NCI-H748 treated with DMSO at 0.1 percent for 48 hours (cell line): ENCODE measurements around the gene USP35.
"Not testable (repeated sequence)": the region's sequence is repeated elsewhere in the genome, so short reads cannot be mapped to it uniquely, and the experiment has no call there.

Source experiments
- DNase-seq: peaks from one replicate; lab custom pipeline; 2025; lab: John Stamatoyannopoulos, UW

Gene USP35

GRCh38 chr11:78170874-78171549, 17.7 kb upstream of the USP35 start:
- no peak for DNase-seq

DNA sequence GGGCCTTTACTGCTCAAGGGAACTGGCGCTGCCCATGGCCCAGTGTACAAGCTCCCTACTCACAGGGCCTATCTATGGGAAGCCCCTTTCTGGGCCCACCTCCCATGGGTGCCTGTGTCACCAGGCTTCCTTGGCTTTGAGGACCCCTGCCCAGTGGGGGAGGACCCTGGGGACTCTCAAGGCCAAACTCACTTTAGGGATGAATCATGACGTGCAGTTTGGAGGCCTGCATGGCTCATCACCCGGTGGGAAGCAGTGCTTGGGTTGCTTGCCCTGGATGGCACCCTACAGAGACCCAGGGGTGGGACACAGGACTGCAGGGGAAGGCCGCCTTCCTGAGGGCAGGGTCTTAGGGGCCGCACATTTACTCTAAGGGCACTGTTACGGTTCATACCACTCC, 16.8 kb upstream of the USP35 start:
- DNase-seq: no peak

DNA sequence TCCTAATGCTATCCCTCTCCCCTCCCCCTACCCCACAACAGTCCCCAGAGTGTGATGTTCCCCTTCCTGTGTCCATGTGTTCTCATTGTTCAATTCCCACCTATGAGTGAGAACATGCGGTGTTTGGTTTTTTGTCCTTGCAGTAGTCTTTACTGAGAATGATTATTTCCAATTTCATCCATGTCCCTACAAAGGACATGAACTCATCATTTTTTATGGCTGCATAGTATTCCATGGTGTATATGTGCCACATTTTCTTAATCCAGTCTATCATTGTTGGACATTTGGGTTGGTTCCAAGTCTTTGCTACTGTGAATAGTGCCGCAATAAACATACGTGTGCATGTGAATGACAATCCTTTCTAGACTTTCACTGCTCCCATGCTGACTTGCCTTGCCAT, 12.9 kb upstream of the USP35 start:
- not testable (repeated sequence) for DNase-seq

DNA sequence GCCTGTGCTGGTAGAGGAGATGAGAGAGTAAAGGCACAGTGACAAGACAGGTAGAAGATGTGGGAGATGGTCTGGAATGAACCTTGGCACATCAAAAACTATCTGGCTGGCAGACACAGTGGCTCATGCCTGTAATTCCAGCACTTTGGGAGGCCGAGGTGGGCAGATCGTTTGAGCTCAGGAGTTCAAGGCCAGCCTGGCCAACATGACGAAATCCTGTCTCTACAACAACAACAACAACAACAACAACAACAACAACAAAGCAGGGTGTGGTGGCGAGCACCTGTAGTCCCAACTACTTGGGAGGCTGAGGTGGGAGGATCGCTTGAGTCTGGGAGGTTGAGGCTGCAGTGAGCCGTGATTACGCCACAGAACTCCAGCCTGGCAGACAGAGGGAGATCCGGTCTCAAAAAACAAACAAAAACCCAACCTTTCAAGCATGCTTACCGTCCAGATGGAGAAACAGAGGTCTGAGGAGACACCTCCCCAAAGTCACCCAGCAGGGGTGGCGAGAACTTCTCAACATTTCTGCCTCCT, 12.0 kb upstream of the USP35 start:
- no peak for DNase-seq

DNA sequence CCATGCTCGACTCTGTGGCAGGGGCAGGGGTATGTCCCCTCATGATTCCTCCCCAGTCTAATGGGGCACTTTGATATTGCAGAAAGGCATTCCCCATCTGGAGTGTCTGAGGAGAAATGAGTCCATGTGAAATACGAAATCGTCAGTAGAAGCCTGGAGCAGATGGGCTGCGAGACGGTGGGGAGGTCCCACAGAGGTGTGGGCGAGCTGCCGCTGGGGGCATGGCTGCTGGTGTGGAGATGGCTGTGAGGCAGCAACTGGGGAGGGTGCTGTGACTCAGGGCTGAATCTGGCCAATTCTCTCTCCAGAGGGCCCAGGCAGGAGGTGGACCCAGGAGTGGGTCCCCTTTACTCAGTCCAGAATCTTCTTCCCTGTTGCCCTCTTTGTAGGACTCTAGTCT, 11.5 kb upstream of the USP35 start:
- DNase-seq: no peak

GRCh38 chr11:78179459-78180071, 9.2 kb upstream of the USP35 start:
- no peak for DNase-seq

DNA sequence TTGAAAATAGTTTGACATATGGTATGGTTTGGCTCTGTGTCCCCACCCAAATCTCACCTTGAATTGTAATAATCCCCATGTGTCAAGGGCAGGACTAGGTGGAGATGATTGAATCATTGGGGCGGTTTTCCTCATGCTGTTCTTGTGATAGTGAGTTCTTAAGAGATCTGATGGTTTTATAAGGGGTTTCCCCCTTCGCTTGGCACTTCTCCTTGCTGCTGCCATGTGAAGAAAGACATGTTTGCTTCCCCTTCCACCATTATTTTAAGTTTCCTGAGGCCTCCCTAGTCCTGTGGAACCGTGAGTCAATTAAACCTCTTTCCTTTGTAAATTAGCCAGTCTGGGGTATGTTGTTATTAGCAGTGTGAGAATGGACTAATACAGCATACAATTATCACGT, 8.0 kb upstream of the USP35 start:
- no peak for DNase-seq

DNA sequence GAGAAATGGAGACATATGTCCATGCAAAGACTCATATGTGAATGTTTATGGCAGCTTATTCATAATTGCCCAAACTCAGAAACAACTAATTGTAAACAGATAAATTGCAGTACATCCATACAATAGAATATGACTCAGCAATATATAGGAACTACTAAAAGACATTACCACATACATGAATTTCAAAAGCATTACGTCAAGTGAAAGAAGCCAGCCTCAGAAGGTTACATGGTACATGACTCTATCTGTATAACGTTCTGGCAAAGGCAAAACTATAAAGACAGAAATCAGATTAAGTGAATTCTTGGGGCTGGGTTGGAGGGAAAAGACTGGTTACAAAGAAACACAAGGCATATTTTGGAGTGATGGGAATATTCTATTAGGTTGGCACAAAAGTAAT, 7.5 kb upstream of the USP35 start:
- no peak for DNase-seq

GRCh38 chr11:78187366-78188285, 1.1 kb upstream of the USP35 start:
- no peak for DNase-seq

DNA sequence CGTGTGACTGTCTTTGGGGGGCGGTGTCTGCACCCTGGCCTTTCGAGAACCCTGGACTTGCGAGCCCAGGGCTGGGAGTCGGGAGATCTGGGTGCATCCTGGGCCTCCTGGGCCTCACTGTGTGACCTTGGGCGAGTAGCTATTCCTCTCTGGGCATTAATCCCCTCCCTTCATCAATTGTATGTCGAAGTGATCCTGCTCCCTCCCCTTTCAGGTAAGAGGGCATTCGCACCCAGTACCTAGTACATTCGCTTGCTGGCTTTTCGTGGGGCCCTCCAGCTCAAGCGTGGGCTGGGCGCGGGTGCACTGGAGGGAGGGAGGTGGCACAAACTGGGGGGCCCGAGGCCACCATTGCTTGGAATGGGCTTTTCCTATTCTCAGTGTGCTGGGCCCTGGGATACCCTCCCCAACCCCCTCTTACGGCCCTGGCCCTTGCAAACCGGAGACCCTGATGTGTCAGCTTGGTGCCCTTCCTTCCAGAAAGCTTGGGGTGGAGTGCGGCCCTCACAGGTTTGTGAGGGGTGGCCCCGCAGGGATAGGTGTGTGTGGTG, 530 bp downstream of the USP35 start:
- no peak for DNase-seq

GRCh38 chr11:78189851-78190250, 1.1 kb downstream of the USP35 start:
- no peak for DNase-seq

DNA sequence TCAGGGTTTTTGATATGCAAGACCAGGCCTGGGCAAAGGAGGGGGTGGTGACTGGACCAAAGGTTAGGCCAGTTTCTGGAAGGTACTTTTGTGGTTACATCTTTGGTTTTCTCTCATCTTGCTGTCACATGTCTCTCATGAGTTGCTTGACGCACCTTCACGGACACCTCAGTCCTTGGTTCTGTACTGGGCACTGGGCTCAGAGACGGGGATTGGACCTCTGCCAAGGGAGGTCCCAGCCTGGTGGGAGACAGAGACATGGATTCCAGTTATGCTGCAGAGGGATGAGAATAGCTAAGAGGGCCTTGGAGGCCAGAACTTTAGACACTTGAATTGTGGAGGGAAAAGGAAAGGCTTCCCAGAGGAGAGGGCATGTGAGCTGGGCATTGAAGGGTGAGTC, 1.7 kb downstream of the USP35 start:
- DNase-seq: no peak

DNA sequence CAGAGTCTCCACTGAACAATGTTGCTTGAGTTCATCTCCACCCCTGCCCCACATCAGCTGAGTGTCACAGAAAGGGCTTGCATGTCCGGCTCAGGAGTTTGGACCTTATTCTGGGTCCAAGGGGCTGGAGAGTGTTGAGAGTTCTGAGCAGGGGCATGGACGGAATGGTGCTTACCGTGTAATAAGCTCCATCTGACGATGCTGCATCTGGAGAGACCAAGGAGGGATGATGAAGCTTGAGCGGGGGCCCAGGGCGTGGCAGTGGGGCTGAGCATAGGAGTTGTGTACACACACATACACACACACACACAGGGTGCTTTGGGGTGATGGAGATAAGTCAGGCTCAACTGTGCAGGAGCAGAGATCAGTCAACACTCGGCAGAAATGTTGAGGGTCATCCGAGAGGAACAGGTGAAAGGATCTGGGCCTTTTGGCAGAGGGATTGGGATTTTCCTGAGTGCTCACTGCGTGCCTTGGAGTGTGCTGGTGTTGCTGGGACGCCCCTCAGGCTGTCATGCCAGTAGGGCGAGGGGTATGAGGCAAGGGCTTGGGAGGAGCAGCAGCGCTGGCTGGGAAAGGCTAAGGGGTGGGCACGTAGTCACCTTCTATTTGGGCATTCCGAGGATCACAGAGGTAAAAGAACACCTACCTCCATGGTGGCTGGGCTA, 2.3 kb downstream of the USP35 start:
- no peak for DNase-seq

- DNase-seq: no peak
These were observed 3.6 kb downstream of the USP35 start for GRCh38 chr11:78192223-78192719.

DNA sequence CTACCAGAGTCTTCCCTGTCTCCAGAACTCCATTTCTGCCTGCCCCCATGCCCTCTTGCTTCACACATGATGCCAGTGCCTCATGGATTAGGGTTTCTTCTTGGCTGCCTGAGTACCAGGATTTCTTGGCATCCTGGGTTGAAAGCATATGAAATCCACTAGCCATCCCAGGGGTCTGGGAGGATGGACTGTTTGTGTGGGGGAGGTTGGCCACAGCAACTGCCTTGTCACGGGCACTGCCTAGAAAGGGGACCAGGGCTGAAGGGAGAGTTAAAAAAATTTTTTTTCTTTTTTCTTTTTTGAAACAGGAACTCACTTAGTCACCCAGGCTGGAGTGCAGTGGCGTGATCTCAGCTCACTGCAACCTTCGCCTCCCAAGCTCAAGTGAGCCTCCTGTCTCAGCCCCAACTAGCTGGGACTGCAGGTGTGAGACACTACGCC, 4.2 kb downstream of the USP35 start:
- DNase-seq: no peak

DNA sequence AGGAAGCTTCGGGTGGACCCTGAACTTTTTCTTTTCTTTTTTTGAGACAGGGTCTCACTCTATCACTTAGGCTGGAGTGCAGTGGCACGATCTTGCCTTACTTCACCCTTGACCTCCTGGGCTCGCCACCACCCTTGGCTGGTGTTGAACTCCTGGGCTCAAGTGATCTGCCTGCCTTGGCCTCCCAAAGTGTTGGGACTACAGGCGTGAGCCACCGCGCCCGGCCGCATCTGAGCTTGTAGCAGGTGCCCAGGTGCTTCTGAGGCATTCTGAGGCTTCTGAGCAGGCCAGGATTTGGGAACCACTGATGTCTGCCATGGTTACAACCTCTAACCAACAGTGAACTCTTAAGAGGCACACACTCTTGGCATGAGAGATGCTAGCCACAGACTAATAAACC, 5.1 kb downstream of the USP35 start:
- no peak for DNase-seq

DNA sequence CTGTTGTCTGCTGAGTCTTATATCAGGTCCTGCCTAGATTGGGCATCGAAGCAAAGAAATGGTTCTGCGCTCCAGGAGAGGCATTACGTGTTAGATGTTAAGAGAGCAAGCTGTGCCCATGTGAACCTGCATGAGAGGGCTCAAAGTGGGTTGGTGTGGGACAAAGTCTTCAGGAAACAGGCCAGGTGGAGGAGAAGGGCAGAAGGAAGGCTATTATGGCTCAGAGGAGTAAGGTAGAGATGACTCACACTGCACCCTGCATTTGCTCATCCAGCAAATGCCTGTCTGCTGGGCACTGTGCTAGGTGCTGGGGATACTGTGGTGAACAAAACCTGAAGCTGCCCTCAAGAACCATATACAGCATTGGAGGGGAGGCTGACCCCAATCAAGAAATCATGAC, 5.8 kb downstream of the USP35 start:
- DNase-seq: no peak

DNA sequence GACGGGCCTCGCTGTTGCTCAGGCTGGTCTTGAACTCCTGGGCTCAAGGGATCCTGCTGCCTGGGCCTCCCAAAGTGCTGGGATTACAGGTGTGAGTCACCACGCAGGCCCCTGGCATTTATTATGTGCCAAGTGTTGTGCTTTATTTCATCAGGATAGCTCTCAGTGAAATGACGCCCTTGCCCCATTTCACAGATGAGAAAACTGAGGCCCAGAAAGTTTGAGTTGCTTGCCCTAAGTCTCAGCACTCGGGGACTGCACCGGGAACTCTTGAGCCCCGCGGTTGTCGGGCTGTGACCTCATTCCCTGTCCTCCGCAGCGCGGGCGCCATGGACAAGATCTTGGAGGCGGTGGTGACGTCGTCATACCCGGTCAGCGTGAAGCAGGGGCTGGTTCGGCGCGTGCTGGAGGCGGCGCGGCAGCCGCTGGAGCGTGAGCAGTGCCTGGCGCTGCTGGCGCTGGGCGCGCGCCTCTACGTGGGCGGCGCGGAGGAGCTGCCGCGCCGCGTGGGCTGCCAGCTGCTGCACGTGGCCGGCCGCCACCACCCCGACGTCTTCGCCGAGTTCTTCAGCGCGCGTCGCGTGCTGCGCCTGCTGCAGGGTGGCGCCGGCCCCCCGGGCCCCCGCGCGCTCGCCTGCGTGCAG, 7.3 kb downstream of the USP35 start:
- DNase-seq: no peak

DNA sequence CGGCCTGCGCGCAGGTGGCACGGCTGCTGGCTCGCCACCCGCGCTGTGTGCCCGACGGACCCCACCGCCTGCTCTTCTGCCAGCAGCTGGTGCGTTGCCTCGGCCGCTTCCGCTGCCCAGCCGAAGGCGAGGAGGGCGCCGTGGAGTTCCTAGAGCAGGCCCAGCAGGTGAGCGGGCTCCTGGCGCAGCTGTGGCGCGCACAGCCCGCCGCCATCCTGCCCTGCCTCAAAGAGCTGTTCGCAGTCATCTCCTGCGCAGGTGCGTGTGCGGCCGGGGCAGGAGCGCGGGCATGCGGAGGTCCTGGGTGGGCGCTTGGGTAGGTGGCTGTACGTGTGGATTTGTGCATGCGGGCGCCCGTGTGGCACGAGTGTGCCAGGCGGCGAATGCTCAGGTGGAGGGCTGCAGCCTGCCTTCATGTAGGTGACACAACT, 8.0 kb downstream of the USP35 start:
- no peak for DNase-seq

DNA sequence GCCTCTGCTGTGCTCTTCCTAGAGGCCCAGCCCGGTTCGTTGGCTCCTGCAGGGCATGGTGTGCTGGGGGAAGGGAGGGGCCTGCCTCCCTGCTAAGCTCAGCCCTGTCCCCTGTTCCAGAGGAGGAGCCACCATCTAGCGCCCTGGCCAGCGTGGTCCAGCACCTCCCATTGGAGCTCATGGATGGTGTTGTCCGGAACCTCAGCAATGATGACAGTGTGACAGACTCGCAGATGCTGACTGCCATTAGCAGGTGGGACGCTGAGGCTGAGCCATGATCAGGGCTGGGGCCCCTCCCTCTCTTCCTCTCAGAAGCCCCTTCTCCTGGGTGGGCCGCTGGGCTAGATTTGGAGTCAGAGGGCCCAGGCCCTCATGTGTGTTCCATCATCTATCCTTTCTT, 9.1 kb downstream of the USP35 start:
- DNase-seq: no peak

- no peak for DNase-seq
These were observed 10.4 kb downstream of the USP35 start for GRCh38 chr11:78199015-78199652.
